ENCODE data around the gene PRKCB. TPM values are rescaled to one million over a fixed set of nuclear protein-coding genes. Genes with fewer than 3 reads are reported as not detected.

Gene PRKCB
- total and polyA plus RNA-seq, 2 donors (not counting 1 experiment from before 2014, with no cell fraction given), result 0.01 TPM; not detected in 1

DNA sequence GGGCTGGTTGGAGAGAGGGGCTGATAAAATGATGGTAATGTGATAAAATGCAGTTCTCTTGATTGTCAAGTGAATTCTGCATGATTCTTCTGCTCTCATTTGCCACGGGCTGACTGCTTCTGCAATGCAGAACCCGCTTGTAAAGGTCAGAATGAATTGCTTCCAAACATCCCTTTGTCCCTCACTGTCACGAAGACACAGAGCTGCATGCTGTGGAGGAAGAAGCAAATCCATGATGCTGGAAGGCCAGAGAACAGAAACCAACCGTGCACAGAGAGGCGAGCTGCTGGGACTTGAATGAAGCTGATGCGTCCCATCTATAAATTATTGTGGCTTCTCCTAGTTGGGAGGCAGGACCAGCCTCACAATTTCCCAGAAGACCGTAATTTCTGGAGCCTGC lies 171.6 kb downstream of the PRKCB start:
- no peak for DNase-seq (ENCODE audit: low read depth in 2 of 2)
- H3K4me1 ChIP-seq (ENCODE audit: control insufficient read depth, extremely low read depth, insufficient read depth, low read length), result no peaks in the 10 kb centered on the region
- H3K9ac ChIP-seq (ENCODE audit: insufficient read depth, low read length), result no peak overlapping the region
- no peak overlapping the region for H2AFZ ChIP-seq (ENCODE audit: low read length)
- no peaks in the 10 kb centered on the region for H4K20me1 ChIP-seq (ENCODE audit: control insufficient read depth, extremely low read depth, insufficient read depth, low read length)
- H3K36me3 ChIP-seq (ENCODE audit: control insufficient read depth, insufficient read depth, low read length), result no peaks in the 10 kb centered on the region
- no peak overlapping the region for H3K4me2 ChIP-seq (ENCODE audit: extremely low read depth, insufficient read depth, low read length)
- H3K9me3 ChIP-seq (ENCODE audit: control insufficient read depth, insufficient read depth, low read depth, low read length), result no peaks in the 10 kb centered on the region
- H3K4me3 ChIP-seq (replicated peaks in 1 of 4; ENCODE audit: control extremely low read depth in 1 of 4, insufficient read depth in 1 of 4, low read depth in 3 of 4, low read length in 4 of 4), result no peak overlapping the region
- H3K27ac ChIP-seq (ENCODE audit: insufficient read depth, low read length), result no peak overlapping the region
- H3K79me2 ChIP-seq (ENCODE audit: control insufficient read depth, insufficient read depth, low read length), result no peaks in the 10 kb centered on the region
- no peaks in the 10 kb centered on the region for H3K27me3 ChIP-seq (ENCODE audit: control insufficient read depth, insufficient read depth, low read length)
- TF ChIP-seq EZH2 (IDR thresholded peaks at IDR 0.05; ENCODE audit: low read length, missing control alignments), result no peak
- TF ChIP-seq, protein P1, sequence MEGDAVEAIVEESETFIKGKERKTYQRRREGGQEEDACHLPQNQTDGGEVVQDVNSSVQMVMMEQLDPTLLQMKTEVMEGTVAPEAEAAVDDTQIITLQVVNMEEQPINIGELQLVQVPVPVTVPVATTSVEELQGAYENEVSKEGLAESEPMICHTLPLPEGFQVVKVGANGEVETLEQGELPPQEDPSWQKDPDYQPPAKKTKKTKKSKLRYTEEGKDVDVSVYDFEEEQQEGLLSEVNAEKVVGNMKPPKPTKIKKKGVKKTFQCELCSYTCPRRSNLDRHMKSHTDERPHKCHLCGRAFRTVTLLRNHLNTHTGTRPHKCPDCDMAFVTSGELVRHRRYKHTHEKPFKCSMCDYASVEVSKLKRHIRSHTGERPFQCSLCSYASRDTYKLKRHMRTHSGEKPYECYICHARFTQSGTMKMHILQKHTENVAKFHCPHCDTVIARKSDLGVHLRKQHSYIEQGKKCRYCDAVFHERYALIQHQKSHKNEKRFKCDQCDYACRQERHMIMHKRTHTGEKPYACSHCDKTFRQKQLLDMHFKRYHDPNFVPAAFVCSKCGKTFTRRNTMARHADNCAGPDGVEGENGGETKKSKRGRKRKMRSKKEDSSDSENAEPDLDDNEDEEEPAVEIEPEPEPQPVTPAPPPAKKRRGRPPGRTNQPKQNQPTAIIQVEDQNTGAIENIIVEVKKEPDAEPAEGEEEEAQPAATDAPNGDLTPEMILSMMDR (conservative IDR thresholded peaks at IDR 0.05 in 1 of 2, IDR thresholded peaks at IDR 0.05 in 1 of 2; ENCODE audit: low read depth in 1 of 2, low read length in 2 of 2), result no peak

- no peak for TF ChIP-seq EZH2 (IDR thresholded peaks at IDR 0.05; ENCODE audit: low read length, missing control alignments)
- TF ChIP-seq, protein P1 (conservative IDR thresholded peaks at IDR 0.05 in 1 of 2, IDR thresholded peaks at IDR 0.05 in 1 of 2; ENCODE audit: low read depth in 1 of 2, low read length in 2 of 2), result no peak
- H3K27me3 ChIP-seq (ENCODE audit: control insufficient read depth, insufficient read depth, low read length), result no peaks in the 10 kb centered on the region
- H3K27ac ChIP-seq (ENCODE audit: insufficient read depth, low read length), result no peak overlapping the region
- H3K4me1 ChIP-seq (ENCODE audit: control insufficient read depth, extremely low read depth, insufficient read depth, low read length), result no peaks in the 10 kb centered on the region
- H4K20me1 ChIP-seq (ENCODE audit: control insufficient read depth, extremely low read depth, insufficient read depth, low read length), result no peaks in the 10 kb centered on the region
- no peak overlapping the region for H2AFZ ChIP-seq (ENCODE audit: low read length)
- H3K4me2 ChIP-seq (ENCODE audit: extremely low read depth, insufficient read depth, low read length), result no peak overlapping the region
- no peak overlapping the region for H3K9ac ChIP-seq (ENCODE audit: insufficient read depth, low read length)
- H3K9me3 ChIP-seq (ENCODE audit: control insufficient read depth, insufficient read depth, low read depth, low read length), result no peaks in the 10 kb centered on the region
- DNase-seq (ENCODE audit: low read depth in 2 of 2), result no peak
- no peaks in the 10 kb centered on the region for H3K36me3 ChIP-seq (ENCODE audit: control insufficient read depth, insufficient read depth, low read length)
- no peak overlapping the region for H3K4me3 ChIP-seq (replicated peaks in 1 of 4; ENCODE audit: control extremely low read depth in 1 of 4, insufficient read depth in 1 of 4, low read depth in 3 of 4, low read length in 4 of 4)
- H3K79me2 ChIP-seq (ENCODE audit: control insufficient read depth, insufficient read depth, low read length), result no peaks in the 10 kb centered on the region
Observed at GRCh38 chr16:24007934-24008333, 172.2 kb downstream of the PRKCB start.

GRCh38 chr16:24009098-24009497 lies 173.3 kb downstream of the PRKCB start:
- Histone ChIP-seq H3K27ac (ENCODE audit: insufficient read depth, low read length) (no peak overlapping the region), H3K4me3 (replicated peaks in 1 of 4; ENCODE audit: control extremely low read depth in 1 of 4, insufficient read depth in 1 of 4, low read depth in 3 of 4, low read length in 4 of 4) (no peak overlapping the region), H3K4me1 (ENCODE audit: control insufficient read depth, extremely low read depth, insufficient read depth, low read length) (no peaks in the 10 kb centered on the region), H3K79me2 (ENCODE audit: control insufficient read depth, insufficient read depth, low read length) (no peaks in the 10 kb centered on the region), H3K9me3 (ENCODE audit: control insufficient read depth, insufficient read depth, low read depth, low read length) (no peaks in the 10 kb centered on the region), H3K4me2 (ENCODE audit: extremely low read depth, insufficient read depth, low read length) (no peak overlapping the region), H4K20me1 (ENCODE audit: control insufficient read depth, extremely low read depth, insufficient read depth, low read length) (no peaks in the 10 kb centered on the region), H3K27me3 (ENCODE audit: control insufficient read depth, insufficient read depth, low read length) (no peaks in the 10 kb centered on the region), H2AFZ (ENCODE audit: low read length) (no peak overlapping the region), H3K36me3 (ENCODE audit: control insufficient read depth, insufficient read depth, low read length) (no peaks in the 10 kb centered on the region), H3K9ac (ENCODE audit: insufficient read depth, low read length) (no peak overlapping the region)
- DNase-seq (ENCODE audit: low read depth in 2 of 2), result no peak
- no peak for TF ChIP-seq EZH2 (IDR thresholded peaks at IDR 0.05; ENCODE audit: low read length, missing control alignments)
- TF ChIP-seq, protein P1 (conservative IDR thresholded peaks at IDR 0.05 in 1 of 2, IDR thresholded peaks at IDR 0.05 in 1 of 2; ENCODE audit: low read depth in 1 of 2, low read length in 2 of 2), result no peak
